GM18861 (cell line): Measurements from ENCODE around the gene TMEM52B.

ENCODE experiments used
- ATAC-seq: cut with Tn5 transposase; IDR thresholded peaks from one replicate; pipeline ENCODE4 v1.9.1; 2021; ENCODE audit not compliant: unreplicated experiment

Gene TMEM52B

GRCh38 chr12:10238526-10238925 is 59.7 kb downstream of the TMEM52B start:
- no peak for ATAC-seq

- no peak for ATAC-seq
Measured at GRCh38 chr12:10241290-10241689, 62.5 kb downstream of the TMEM52B start.
